GM12878 (cell line): ENCODE measurements around the gene ZNF407. TPM values are rescaled to one million over a fixed set of nuclear protein-coding genes. Genes with fewer than 3 reads are reported as not detected.

Experiments
- ATAC-seq: fragments of 200-7000 bp; cut with Tn5 transposase; 3 replicates; pipeline ENCODE4 v1.9.1; 2020; ENCODE audit warnings: mild to moderate bottlenecking, moderate library complexity
- BruUV-seq: library from RNA; stranded (reverse); fragments of 400-500 nt; replicated peaks from 2 replicates; lab custom pipeline; 2021; lab: Mats Ljungman, UMichigan
- CTCF ChIA-PET: fragments of 300-600 bp; sonication (Branson Sonifier 250); formaldehyde crosslinking; extraction: SDS; loops from one replicate; lab custom pipeline; 2021; ENCODE audit warnings: inconsistent platforms; lab: Yijun Ruan, JAX
- POLR2A ChIA-PET: fragments of 350-600 bp; formaldehyde crosslinking; extraction: SDS; loops from one replicate; lab custom pipeline; 2021; ENCODE audit warnings: inconsistent platforms; lab: Charles Lee
- RAD21 ChIA-PET: fragments of 300-600 bp; sonication (Branson Sonifier 250); formaldehyde crosslinking; loops from one replicate; lab custom pipeline; 2023; ENCODE audit warnings: antibody characterized with exemption; ENCODE audit not compliant: unreplicated experiment; lab: Charles Lee
- SMC1A ChIA-PET: fragments of 300-600 bp; sonication (Branson Sonifier 250); formaldehyde crosslinking; loops from one replicate; lab custom pipeline; 2023; ENCODE audit not compliant: unreplicated experiment, uncharacterized antibody; lab: Charles Lee
- DNase-seq: peaks from one replicate; pipeline ENCODE4 v3.0.0-alpha.2; 2011; ENCODE audit warnings: low read depth, low spot score
- FAIRE-seq: peaks from 3 replicates; lab custom pipeline; 2011; peaks lifted over from hg19 to GRCh38; lab: Jason Lieb, UNC
- H2AFZ ChIP-seq: 2 replicates; pipeline ENCODE4 v1.6.0; 2011; ENCODE audit warnings: low read depth, low read length, control low read depth; ENCODE audit not compliant: control insufficient read depth
- H3K27ac ChIP-seq: 2 replicates; pipeline ENCODE4 v1.5.1; 2011; ENCODE audit warnings: control low read depth; ENCODE audit not compliant: control insufficient read depth, insufficient read depth
- H3K27me3 ChIP-seq, 2 experiments: replicated peaks in 1 of 2; 2 replicates each; pipeline versions ENCODE4 v1.6.0 to v1.6.1; 2011; ENCODE audit warnings: low read length in 1 of 2; ENCODE audit not compliant: control insufficient read depth in 2 of 2, insufficient read depth in 2 of 2
- H3K36me3 ChIP-seq, 2 experiments: 2 replicates each; pipeline ENCODE4 v1.5.1; 2011; ENCODE audit warnings: low read length in 1 of 2; ENCODE audit not compliant: control insufficient read depth in 2 of 2, insufficient read depth in 2 of 2
- H3K4me1 ChIP-seq: 2 replicates; pipeline ENCODE4 v1.6.1; 2011; ENCODE audit warnings: mild to moderate bottlenecking, low read length, moderate library complexity, mixed read lengths; ENCODE audit not compliant: control insufficient read depth, insufficient read depth
- H3K4me2 ChIP-seq: 2 replicates; pipeline ENCODE4 v1.6.0; 2011; ENCODE audit warnings: control low read depth; ENCODE audit not compliant: control insufficient read depth, insufficient read depth
- H3K4me3 ChIP-seq: fragments of 200-600 bp; sonication (generic); 2 replicates; pipeline ENCODE4 v1.5.1; 2016
- H3K79me2 ChIP-seq: 2 replicates; pipeline ENCODE4 v1.6.0; 2011; ENCODE audit warnings: low read length; ENCODE audit not compliant: control insufficient read depth, insufficient read depth
- H3K9ac ChIP-seq: 2 replicates; pipeline ENCODE4 v1.8.0; 2011; ENCODE audit warnings: low read length, control low read depth, mixed read lengths; ENCODE audit not compliant: control insufficient read depth, insufficient read depth
- H3K9me3 ChIP-seq: replicated peaks from 3 replicates; pipeline ENCODE4 v1.5.1; 2011; ENCODE audit warnings: mild to moderate bottlenecking, low read length; ENCODE audit not compliant: control insufficient read depth, insufficient read depth
- H4K20me1 ChIP-seq: 2 replicates; pipeline ENCODE4 v1.6.0; 2011; ENCODE audit not compliant: control insufficient read depth, insufficient read depth
- ASH2L ChIP-seq: fragments of 300-600, 200-600 bp; sonication (generic); IDR thresholded peaks from 2 replicates; pipeline ENCODE4 v1.6.1; 2017; ENCODE audit warnings: low read depth, mild to moderate bottlenecking, borderline replicate concordance
- BHLHE40 ChIP-seq, 2 experiments: fragments of 450-650 bp in 1 of 2; IDR thresholded peaks; 2 replicates each; pipeline ENCODE4 v1.6.1; 2011 to 2017; ENCODE audit warnings: low read depth in 2 of 2, borderline replicate concordance in 1 of 2, improper control_type of control experiment in 1 of 2, low read length in 1 of 2, mild to moderate bottlenecking in 1 of 2
- CBX5 ChIP-seq: sonication (generic); IDR thresholded peaks from 2 replicates; pipeline ENCODE4 v1.6.1; 2016; ENCODE audit warnings: low read depth, moderate library complexity, mild to moderate bottlenecking, inconsistent platforms
- FOXM1 ChIP-seq: IDR thresholded peaks from 2 replicates; pipeline ENCODE4 v1.6.1; 2012; ENCODE audit warnings: low read depth, mild to moderate bottlenecking, inconsistent platforms, low read length, moderate library complexity
- HDGF ChIP-seq: fragments of 450-650 bp; IDR thresholded peaks from 2 replicates; pipeline ENCODE4 v1.6.1; 2016; ENCODE audit warnings: antibody characterized with exemption
- MEF2A ChIP-seq: IDR thresholded peaks from 2 replicates; pipeline ENCODE4 v1.6.1; 2011; ENCODE audit warnings: low read depth, mild to moderate bottlenecking, low read length, moderate library complexity; ENCODE audit not compliant: insufficient read depth
- NFYB ChIP-seq: IDR thresholded peaks from 2 replicates; pipeline ENCODE4 v1.6.1; 2011; ENCODE audit warnings: low read depth, mild to moderate bottlenecking, low read length, improper control_type of control experiment, moderate library complexity; ENCODE audit not compliant: insufficient read depth
- RCOR1 ChIP-seq: conservative IDR thresholded peaks from 2 replicates; pipeline ENCODE4 v1.6.1; 2012; ENCODE audit warnings: low read depth, low read length, improper control_type of control experiment
- SUPT20H ChIP-seq: IDR thresholded peaks from 2 replicates; pipeline ENCODE4 v1.6.1; 2011; ENCODE audit warnings: low read depth, mild to moderate bottlenecking, low read length, moderate library complexity, borderline replicate concordance; ENCODE audit not compliant: control insufficient read depth
- TARDBP ChIP-seq: IDR thresholded peaks from 2 replicates; pipeline ENCODE4 v1.6.1; 2016; ENCODE audit warnings: borderline replicate concordance
- YY1 ChIP-seq: IDR thresholded peaks from 2 replicates; pipeline ENCODE4 v1.6.1; 2011; ENCODE audit warnings: low read depth, mild to moderate bottlenecking, low read length
- WGBS: methylation state at CpG from one replicate; pipeline ENCODE4 v1.1.6; 2016; ENCODE audit warnings: low lambda C conversion rate; ENCODE audit not compliant: insufficient replicate concordance, insufficient coverage; ENCODE audit errors: missing lambda C conversion rate; 5-methylcytosine and 5-hydroxymethylcytosine counted together
- in situ Hi-C: fragments of 300-500 bp; cut with MboI; formaldehyde crosslinking; loops from 9 replicates; pipeline ENCODE4 v1.14.3; 2018; ENCODE audit warnings: mixed read lengths
- intact Hi-C: fragments of 100-400 bp; cut with micrococcal nuclease; formaldehyde crosslinking; loops from one replicate; pipeline ENCODE4 v1.14.2; 2022; ENCODE audit not compliant: unreplicated experiment
- polyA plus RNA-seq, 11 experiments: library from polyadenylated mRNA; depleted of rRNA in 4 of 11; unstranded in 6 of 11; stranded (reverse) in 5 of 11; fragments of >200 nt; fragmentation: Nextera tagmentation in 4 of 11; fragmentation: Illumina TruSeq in 1 of 11; extraction: Ambion mirVana in 4 of 11; extraction: Trizol in 1 of 11; gene quantifications; 1 replicate in 1 of 11; 2 replicates in 10 of 11; pipeline versions ENCODE4 v1.2.1 to v1.2.3, GENCODE V29; 2011 to 2016; ENCODE audit warnings: inconsistent platforms in 2 of 11, missing spikeins in 2 of 11, low read depth in 1 of 11
- total RNA-seq, 4 experiments: library from RNA; depleted of rRNA in 3 of 4; stranded (reverse); fragments of >200 nt in 3 of 4; fragmentation: Illumina TruSeq in 1 of 4; extraction: Trizol in 1 of 4; gene quantifications; 2 replicates each; pipeline versions ENCODE4 v1.2.1 to v1.2.3, GENCODE V29; 2013 to 2021
- TF ChIP-seq, protein P1 (sequence below): fragments of 450-650 bp; IDR thresholded peaks from 2 replicates; pipeline ENCODE4 v1.6.1; 2017; ENCODE audit warnings: mild to moderate bottlenecking, moderate library complexity
- TF ChIP-seq, protein P2 (sequence below): IDR thresholded peaks from 2 replicates; pipeline ENCODE4 v1.6.1; 2012; ENCODE audit warnings: low read depth, low read length, improper control_type of control experiment

ZNF407 gene
- total and polyA plus RNA-seq, 10 of the 15 experiments (the other 5 are each of a cell fraction or from before 2014, with no cell fraction given), result 0.69 to 11.6 (median 5.3) TPM

DNA sequence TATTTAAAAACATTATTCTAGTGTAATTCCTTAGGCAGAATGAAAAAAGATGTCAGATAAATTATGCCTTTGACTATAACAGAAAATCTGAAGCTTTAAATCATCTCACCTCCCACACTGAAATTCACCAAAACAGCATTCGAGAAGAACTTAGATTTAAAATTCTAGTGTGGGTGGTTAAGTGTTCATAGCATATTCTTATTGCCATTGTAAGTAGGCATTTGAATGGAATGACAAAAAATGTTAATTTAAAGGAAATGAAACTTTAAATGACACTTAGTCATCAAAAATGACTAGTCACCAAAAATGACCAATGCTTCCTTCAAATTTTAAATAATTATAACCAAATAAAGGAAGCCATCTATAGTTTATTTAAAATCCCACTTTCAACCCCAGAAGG, 7.0 kb upstream of the ZNF407 start:
- Histone ChIP-seq H4K20me1 (no peaks in the 10 kb centered on the region), H3K9me3 (no peaks in the 10 kb centered on the region), H2AFZ (no peak overlapping the region), H3K4me1 (peaks cover 10% of the 10 kb centered on the region), H3K27me3 (no peaks in the 10 kb centered on the region; a peak in 1 of 4 replicates), H3K36me3 (peaks cover 0 to 7% of the 10 kb centered on the region in 2 experiments; a peak in 1 of 4 replicates), H3K9ac (no peak overlapping the region)
- in situ Hi-C loops, result no loop called here
- WGBS, result 3% methylated on average over 1 of the region's 1 CpG
- CTCF ChIA-PET, result interaction anchor here (1.2 kb wide), 1 partner anchor 10 kb away, joined by 3 read pairs; no protein-coding TSS in a partner anchor
- intact Hi-C loops, result no loop called here
- SMC1A ChIA-PET, result interaction anchor here (1.0 kb wide), 1 partner anchor 14 kb away, joined by 3 read pairs; no protein-coding TSS in a partner anchor
- FAIRE-seq, result no peak
- DNase-seq, result no peak
- POLR2A ChIA-PET, result no interaction called here
- no peak for TF ChIP-seq SUPT20H
- TF ChIP-seq MEF2A, result no peak
- no peak for TF ChIP-seq YY1
- no peak for TF ChIP-seq NFYB
- TF ChIP-seq, protein P1, sequence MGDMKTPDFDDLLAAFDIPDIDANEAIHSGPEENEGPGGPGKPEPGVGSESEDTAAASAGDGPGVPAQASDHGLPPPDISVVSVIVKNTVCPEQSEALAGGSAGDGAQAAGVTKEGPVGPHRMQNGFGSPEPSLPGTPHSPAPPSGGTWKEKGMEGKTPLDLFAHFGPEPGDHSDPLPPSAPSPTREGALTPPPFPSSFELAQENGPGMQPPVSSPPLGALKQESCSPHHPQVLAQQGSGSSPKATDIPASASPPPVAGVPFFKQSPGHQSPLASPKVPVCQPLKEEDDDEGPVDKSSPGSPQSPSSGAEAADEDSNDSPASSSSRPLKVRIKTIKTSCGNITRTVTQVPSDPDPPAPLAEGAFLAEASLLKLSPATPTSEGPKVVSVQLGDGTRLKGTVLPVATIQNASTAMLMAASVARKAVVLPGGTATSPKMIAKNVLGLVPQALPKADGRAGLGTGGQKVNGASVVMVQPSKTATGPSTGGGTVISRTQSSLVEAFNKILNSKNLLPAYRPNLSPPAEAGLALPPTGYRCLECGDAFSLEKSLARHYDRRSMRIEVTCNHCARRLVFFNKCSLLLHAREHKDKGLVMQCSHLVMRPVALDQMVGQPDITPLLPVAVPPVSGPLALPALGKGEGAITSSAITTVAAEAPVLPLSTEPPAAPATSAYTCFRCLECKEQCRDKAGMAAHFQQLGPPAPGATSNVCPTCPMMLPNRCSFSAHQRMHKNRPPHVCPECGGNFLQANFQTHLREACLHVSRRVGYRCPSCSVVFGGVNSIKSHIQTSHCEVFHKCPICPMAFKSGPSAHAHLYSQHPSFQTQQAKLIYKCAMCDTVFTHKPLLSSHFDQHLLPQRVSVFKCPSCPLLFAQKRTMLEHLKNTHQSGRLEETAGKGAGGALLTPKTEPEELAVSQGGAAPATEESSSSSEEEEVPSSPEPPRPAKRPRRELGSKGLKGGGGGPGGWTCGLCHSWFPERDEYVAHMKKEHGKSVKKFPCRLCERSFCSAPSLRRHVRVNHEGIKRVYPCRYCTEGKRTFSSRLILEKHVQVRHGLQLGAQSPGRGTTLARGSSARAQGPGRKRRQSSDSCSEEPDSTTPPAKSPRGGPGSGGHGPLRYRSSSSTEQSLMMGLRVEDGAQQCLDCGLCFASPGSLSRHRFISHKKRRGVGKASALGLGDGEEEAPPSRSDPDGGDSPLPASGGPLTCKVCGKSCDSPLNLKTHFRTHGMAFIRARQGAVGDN, result no peak
- TF ChIP-seq TARDBP, result no peak
- TF ChIP-seq, protein P2, sequence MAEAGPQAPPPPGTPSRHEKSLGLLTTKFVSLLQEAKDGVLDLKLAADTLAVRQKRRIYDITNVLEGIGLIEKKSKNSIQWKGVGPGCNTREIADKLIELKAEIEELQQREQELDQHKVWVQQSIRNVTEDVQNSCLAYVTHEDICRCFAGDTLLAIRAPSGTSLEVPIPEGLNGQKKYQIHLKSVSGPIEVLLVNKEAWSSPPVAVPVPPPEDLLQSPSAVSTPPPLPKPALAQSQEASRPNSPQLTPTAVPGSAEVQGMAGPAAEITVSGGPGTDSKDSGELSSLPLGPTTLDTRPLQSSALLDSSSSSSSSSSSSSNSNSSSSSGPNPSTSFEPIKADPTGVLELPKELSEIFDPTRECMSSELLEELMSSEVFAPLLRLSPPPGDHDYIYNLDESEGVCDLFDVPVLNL, result no peak
- TF ChIP-seq FOXM1, result no peak
- TF ChIP-seq HDGF, result no peak
- TF ChIP-seq RCOR1, result no peak
- TF ChIP-seq CBX5, result no peak
- TF ChIP-seq BHLHE40 (IDR thresholded peaks at IDR 0.05; ENCODE audit: borderline replicate concordance in 1 of 2, low read depth in 2 of 2, low read length in 1 of 2), result no peak
- TF ChIP-seq ASH2L, result no peak
- TF ChIP-seq, all 136 proteins: peak for 0
- Histone ChIP-seq H3K79me2 (peaks cover 15% of the 10 kb centered on the region), H3K27ac (no peak overlapping the region), H3K4me3 (no peak overlapping the region), H3K4me2 (no peak overlapping the region)
- BruUV-seq, result no TSS peak
- ATAC-seq, result no peak
- RAD21 ChIA-PET, result interaction anchor here (1.2 kb wide), 1 partner anchor 59 kb away, joined by 4 read pairs; no protein-coding TSS in a partner anchor
